ENCODE results near the gene PLCD3.

The PLCD3 gene

DNA sequence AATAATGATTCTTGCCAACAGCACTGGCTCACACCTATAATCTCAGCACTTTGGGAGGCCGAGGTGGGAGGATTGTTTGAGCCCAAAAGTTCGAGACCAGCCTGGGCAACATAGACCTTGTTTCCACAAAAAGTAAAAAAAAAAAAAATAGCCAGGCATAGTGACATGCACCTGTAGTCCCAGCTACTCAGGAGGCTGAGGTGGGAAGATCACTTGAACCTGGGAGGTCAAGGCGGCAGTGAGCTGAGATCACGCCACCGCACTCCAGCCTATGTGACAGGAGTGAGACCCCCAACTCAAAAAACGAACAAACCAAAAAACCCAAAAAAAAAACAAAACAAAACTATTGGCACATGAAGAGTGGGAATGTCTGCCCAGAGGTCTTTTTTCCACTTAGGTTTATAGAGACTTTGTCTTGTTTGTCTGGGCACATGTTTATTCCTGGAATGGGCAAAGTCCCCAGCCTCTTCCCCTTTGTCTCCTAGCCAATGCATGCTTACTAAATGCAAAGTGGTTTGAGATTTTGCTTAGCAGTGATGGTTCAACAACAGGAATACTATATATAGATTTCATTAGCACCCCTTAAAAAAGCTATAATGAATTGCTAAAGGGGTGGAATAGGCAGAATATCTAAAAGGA is 45.3 kb downstream of the PLCD3 start:
- in situ Hi-C loops (cut with MboI; ENCODE audit: low sequenced_read_pairs), result no loop called here

DNA sequence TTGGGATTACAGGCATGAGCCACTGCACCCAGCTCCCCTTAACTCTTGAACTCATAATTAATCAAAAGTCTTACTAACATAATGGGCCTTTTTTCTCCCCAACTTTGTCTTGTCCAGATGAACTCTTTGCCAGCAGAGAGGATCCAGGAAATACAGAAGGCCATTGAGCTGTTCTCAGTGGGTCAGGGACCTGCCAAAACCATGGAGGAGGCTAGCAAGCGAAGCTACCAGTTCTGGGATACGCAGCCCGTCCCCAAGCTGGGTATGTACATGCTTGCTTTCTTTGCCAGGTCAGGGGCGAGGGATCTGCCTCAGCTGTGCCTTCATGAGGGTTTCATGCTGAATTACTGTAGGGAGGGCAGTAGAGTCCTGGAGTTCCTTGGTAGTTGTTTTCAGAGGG is 45.9 kb downstream of the PLCD3 start:
- in situ Hi-C loops (cut with MboI; ENCODE audit: low sequenced_read_pairs), result no loop called here

DNA sequence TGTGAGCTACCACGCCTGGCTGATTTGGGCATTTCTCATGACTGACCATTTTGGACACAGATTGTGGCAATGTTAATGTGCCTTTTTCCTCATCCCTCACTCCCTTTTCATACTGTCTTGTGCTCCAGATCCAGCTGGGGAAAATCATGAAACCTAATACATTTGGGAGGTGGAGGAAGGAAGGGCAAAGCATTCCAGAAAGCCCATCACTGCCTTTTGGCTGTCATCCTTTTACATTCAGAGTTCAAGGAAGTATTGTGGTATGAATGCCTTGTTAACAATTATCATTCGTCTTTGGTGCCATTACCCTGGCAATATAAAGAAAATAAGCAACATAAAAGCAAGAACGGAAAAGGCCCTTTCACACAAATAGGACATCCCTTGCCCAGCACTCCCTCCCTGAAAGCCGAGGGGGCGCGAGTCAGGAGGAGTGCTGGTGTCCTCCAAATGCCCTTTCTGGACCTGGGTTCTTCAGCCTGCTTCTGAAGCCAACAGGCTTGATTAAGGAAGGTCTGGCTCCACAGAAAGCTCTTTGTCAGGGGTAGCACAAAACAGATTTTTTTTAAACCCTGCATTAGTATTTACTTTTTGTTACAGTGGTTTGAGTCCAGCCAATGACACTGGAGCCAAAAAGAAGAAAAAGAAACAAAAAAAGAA is 51.1 kb downstream of the PLCD3 start:
- in situ Hi-C loops (cut with MboI; ENCODE audit: low sequenced_read_pairs), result no loop called here

DNA sequence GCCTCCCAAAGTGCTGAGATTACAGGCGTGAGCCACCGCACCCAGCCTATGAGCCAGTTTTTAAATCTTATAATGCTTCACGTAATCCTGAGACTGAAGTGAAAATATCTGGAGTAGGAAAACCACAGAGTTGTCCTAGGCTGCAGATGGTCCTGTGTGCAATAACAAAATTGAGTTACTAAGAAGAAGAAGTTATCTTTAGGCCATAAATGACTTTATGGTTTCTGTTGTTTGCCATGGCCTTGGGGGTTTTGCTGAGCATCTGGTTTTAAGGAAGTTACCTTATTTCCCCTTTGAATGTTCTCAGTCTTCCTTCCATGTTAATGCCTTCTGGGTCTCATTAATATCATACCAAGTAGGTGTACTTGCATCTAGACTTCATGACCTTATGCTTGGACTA is 54.7 kb downstream of the PLCD3 start:
- in situ Hi-C loops (cut with MboI; ENCODE audit: low sequenced_read_pairs), result no loop called here

DNA sequence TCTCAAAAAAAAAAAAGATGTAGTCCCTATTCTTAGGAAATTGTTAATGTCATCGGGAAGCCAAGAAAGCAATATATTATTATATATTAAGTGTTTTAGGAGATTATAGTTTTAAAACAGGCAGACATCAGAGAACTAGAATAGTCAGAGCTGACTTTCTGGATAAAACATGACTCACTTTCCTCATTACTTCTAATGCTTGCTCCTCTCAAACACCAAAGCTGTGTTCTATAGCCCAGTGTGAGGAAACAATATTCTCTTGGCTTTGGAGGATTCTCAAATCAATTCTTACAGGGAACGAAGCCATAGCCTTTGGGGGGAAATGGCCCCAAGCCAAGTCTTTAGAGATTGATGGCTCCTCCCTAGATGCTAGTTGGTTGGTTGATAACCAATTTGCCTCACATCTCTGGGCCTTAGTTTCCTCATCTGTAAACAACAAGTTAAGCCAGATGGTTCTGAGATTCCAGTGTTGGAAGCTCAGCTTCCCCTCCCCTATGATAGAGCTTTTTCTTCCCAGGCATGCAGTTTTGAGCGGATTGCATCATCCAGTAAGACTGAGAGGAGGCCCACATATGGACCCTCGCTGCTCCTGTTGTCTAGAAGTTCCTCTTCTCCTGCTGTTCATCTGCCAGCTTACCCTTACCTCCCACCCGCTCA is 58.8 kb downstream of the PLCD3 start:
- in situ Hi-C loops (cut with MboI; ENCODE audit: low sequenced_read_pairs), result no loop called here

DNA sequence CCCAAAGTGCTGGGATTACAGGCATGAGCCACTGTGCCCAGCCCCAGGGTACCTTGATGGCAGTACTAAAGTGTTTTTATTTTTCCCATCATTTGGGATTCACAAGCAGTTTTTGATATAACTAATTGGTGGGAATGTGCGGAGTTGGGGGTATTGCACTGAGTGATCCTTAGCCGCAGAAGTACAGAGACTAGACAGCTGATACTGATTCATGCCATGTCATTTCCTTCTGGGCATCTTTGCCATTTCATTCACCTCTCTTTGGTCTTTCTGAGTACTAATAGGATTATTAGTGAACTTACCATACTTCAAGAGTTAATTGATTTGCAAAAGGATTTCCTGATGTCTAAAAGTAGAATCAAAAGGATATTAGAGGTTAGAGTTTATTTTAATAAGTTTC is 61.5 kb downstream of the PLCD3 start:
- in situ Hi-C loops (cut with MboI; ENCODE audit: low sequenced_read_pairs), result no loop called here

DNA sequence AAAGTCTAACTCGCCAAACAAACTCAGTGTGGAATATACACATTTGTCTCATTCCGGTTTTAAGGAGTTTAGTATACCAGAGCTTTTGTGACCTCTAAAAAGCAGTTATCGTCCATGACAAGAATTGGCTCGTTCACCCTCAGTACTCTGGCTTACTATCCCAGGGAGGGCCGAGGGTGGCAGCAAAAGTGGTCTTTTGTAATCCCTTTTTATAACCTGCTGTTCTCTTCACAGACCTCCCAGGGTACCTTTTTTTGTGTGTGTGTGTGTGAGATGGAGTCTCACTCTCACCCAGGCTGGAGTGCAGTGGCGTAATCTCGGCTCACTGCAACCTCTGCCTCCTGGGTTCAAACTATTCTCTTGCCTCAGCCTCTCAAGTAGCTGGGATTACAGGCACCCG is 62.3 kb downstream of the PLCD3 start:
- in situ Hi-C loops (cut with MboI; ENCODE audit: low sequenced_read_pairs), result no loop called here

DNA sequence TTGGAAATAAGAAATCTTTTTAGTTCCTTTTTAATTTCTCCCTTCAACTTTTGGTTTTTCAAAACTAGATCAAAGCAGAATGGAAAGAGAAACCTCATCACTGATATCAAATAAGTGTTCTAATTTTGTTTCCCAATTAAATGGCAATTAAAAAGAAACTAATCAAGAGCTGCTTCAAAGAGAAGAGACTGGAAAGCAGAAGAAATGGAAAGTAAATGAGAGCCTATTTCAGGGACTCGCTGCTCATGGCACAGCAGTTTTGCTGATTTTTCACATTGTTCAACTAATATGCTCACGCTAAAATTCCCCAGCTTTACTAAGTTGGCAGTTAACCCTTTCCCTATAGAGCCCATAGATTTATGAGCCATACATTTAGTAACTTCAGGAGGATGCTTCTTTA is 64.7 kb downstream of the PLCD3 start:
- in situ Hi-C loops (cut with MboI; ENCODE audit: low sequenced_read_pairs), result no loop called here

DNA sequence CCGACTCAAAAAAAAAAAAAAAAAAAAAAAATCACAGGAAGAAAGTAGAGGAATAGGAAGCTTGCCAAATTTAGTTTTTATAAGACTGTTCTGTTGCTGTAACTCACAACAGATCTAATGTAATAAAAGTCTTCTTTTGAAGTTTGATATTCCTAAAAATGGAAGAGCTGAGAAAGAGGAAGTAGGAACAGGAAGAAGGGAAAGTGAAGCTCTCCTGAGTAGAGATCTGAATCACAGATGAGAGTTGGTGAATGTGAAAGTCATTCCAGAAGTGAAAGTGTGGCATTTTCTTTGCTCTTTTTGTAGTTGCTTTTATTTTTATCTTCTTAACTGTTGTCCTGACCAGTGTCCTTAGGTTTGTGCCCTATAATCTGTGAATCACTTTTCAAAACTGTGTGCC is 69.1 kb downstream of the PLCD3 start:
- in situ Hi-C loops (cut with MboI; ENCODE audit: low sequenced_read_pairs), result no loop called here

DNA sequence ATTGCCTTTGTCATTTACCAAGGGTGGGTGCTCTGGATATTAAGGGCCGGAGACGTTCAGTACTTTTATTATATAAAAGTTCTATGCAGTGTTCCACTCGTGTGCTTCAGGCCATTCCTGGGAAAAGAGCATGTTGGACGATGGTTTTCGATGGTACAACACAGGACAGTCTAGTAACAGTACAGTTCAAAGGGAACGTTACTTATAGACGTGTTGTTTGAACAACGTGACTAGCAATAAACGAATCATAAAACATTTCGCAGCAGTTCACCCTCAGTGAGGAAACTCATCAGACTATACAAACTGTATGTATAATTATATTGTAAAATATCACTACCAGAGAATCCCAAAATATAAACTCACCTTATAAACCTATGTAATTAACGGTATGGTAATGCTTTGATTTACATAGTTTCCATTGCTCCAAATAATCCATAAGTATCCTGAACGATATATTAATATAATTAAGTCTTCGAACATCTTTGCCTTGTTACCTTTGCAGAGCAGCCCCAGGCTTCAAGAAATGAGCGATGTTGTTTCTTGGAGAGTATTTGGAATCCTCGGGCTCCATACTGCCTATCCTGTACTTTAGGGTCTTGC is 70.6 kb downstream of the PLCD3 start:
- in situ Hi-C loops (cut with MboI; ENCODE audit: low sequenced_read_pairs), result no loop called here

DNA sequence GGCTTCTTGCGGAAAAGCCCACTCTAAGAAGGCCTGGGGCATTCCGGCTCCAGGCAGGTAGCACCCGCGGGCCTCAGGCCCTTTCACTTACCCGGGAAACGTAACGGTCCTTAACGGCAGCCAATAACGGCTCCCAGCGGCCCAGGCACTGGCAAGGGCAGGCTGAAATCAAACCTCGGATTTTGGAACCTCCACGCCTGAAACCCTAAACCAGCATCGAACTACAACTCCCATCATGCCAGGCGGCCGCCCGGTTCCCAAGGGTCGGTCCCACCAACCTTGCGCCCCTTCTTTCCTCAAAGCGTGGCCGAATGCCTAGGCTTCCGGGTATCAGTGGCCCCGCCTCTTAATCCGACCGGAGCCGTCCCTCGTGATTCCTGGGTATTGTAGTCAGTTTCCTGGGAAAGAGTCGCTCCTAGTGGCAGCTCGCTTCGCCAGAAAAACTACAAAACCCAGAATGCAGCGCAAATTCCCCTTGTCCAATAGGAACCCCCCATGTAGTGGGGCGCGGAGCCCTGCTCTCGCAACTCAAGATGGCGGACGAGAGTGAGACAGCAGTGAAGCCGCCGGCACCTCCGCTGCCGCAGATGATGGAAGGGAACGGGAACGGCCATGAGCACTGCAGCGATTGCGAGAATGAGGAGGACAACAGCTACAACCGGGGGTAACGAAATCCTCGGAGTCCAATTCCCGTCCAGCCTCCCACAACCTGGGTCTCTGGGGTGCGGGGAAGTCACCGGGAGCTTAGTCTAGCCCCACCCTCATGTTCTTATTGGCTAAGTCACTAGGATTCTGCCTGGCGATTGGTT is 71.3 kb downstream of the PLCD3 start, which contains the start of gene NMT1:
Gene NMT1 (plus strand): TSS at position 521 of the 809 bp plus-strand sequence. CDS start 13 bp downstream, at position 534.
- in situ Hi-C loops (cut with MboI; ENCODE audit: low sequenced_read_pairs), result no loop called here

DNA sequence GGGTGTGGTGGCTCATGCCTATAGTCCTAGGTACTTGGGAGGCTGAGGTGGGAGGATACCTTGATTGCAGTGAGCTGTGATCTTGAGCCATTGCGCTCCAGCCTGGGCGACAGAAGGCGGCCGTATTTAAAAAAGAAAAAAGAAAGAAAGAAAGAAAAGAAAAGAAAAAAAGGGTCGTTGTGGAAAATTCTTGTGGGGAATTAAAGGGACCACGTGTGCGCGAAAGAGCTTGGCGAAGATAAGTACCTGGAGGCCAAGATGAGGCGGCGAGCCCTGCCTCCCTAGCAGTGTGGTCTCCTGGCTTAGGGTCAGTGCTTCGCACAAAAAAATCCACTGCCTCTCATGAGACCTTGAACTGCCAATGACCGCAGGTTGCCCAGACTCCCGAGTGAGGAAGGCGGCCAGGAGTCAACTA is 71.9 kb downstream of the PLCD3 start:
- in situ Hi-C loops (cut with MboI; ENCODE audit: low sequenced_read_pairs), result no loop called here
